MCF 10A (cell line): ENCODE results near the gene PSMD1. TPM values are rescaled to one million over a fixed set of nuclear protein-coding genes. Genes with fewer than 3 reads are reported as not detected.
A peak's percentile ranks its signal among the peaks of the same experiment; 100 is the strongest.

ENCODE experiments used
- BruUV-seq: library from RNA; stranded (reverse); fragments of 400-500 nt; replicated peaks from 2 replicates; lab custom pipeline; 2021; lab: Mats Ljungman, UMichigan
- CTCF ChIA-PET: fragments of 300-600 bp; sonication (Branson Sonifier 250); formaldehyde crosslinking; extraction: SDS; loops from one replicate; lab custom pipeline; 2021; ENCODE audit warnings: antibody characterized with exemption, inconsistent platforms; lab: Yijun Ruan, JAX
- POLR2A ChIA-PET: fragments of 300-600, 350-650 bp; sonication (Branson Sonifier 250); formaldehyde crosslinking; extraction: SDS; loops from one replicate; lab custom pipeline; 2020; ENCODE audit warnings: antibody characterized with exemption, inconsistent platforms; lab: Yijun Ruan, JAX
- DNase-seq: peaks from one replicate; pipeline ENCODE4 v3.0.0-alpha.2; 2018; ENCODE audit not compliant: unreplicated experiment
- H3K27ac Mint-ChIP-seq: one replicate; pipeline ENCODE4 v1.8.0; 2022; ENCODE audit warnings: mild to moderate bottlenecking, low read depth, mixed read lengths; ENCODE audit not compliant: unreplicated experiment
- H3K27me3 Mint-ChIP-seq: one replicate; pipeline ENCODE4 v1.8.0; 2022; ENCODE audit warnings: mixed read lengths; ENCODE audit not compliant: insufficient read depth, unreplicated experiment
- H3K36me3 Mint-ChIP-seq: one replicate; pipeline ENCODE4 v1.8.0; 2022; ENCODE audit warnings: mild to moderate bottlenecking, moderate library complexity, mixed read lengths; ENCODE audit not compliant: insufficient read depth, unreplicated experiment
- H3K4me1 Mint-ChIP-seq: one replicate; pipeline ENCODE4 v1.8.0; 2022; ENCODE audit warnings: mixed read lengths; ENCODE audit not compliant: insufficient read depth, unreplicated experiment
- H3K4me3 Mint-ChIP-seq: one replicate; pipeline ENCODE4 v1.8.0; 2022; ENCODE audit warnings: mild to moderate bottlenecking, moderate library complexity, mixed read lengths; ENCODE audit not compliant: unreplicated experiment
- H3K9me3 Mint-ChIP-seq: one replicate; pipeline ENCODE4 v1.8.0; 2022; ENCODE audit warnings: mixed read lengths; ENCODE audit not compliant: unreplicated experiment
- intact Hi-C: fragments of 100-400 bp; cut with micrococcal nuclease; formaldehyde crosslinking; loops from 2 replicates; pipeline ENCODE4 v1.14.1; 2022
- total RNA-seq: library from RNA; stranded (reverse); gene quantifications from 2 replicates; pipeline ENCODE4 v1.2.3, GENCODE V29; 2022
- TF ChIP-seq, protein P1 (sequence below): fragments of 200-600 bp; IDR thresholded peaks from one replicate; pipeline ENCODE4 v1.8.0; 2022; ENCODE audit warnings: antibody characterized with exemption, mild to moderate bottlenecking; ENCODE audit not compliant: unreplicated experiment

Gene PSMD1
- total RNA-seq, 1 experiment from 2014 or later: 88.5 TPM

DNA sequence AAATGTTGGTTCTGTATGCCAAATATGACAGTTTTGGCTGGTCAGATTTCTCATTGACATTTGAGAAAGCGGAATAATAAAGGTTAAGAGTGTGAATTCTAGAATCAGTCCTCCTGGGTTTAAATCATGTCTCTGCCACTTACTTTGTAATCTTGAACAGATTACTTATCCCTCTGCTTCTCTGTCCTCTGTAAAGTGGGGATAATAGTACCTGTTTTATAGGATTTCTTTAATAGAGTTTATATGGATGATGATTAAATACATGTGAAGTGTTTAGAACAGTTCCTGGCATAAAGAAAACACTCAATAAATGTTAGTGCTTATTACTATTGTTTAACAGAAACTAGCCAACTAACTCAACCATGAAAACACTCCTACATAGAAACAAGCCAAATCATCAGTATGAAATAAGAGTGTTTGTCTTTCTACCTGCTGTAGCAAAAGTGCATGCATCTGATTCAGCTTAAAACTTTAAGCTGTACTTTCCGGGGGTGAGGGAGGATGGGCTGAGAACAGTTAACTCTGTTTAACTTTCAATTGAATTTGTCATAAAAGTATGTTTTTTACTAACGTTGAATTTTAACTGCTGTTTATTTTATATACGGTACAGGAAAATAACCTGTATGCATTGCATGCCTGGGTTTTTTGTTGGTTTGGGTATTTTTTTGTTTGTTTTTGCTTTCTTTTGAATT is 61.4 kb downstream of the PSMD1 start:
- CTCF ChIA-PET: no interaction called here
- no TSS peak for BruUV-seq
- DNase-seq: no peak
- peak overlapping the region; percentile 31 for H3K27ac Mint-ChIP-seq
- intact Hi-C loops: no loop called here
- TF ChIP-seq, protein P1, sequence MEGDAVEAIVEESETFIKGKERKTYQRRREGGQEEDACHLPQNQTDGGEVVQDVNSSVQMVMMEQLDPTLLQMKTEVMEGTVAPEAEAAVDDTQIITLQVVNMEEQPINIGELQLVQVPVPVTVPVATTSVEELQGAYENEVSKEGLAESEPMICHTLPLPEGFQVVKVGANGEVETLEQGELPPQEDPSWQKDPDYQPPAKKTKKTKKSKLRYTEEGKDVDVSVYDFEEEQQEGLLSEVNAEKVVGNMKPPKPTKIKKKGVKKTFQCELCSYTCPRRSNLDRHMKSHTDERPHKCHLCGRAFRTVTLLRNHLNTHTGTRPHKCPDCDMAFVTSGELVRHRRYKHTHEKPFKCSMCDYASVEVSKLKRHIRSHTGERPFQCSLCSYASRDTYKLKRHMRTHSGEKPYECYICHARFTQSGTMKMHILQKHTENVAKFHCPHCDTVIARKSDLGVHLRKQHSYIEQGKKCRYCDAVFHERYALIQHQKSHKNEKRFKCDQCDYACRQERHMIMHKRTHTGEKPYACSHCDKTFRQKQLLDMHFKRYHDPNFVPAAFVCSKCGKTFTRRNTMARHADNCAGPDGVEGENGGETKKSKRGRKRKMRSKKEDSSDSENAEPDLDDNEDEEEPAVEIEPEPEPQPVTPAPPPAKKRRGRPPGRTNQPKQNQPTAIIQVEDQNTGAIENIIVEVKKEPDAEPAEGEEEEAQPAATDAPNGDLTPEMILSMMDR: no peak
- H3K4me1 Mint-ChIP-seq: no peaks in the 10 kb centered on the region
- POLR2A ChIA-PET: interaction anchor here (1.0 kb wide), 1 partner anchor 10 kb away, joined by 4 read pairs; no protein-coding TSS in a partner anchor
- no peaks in the 10 kb centered on the region for H3K9me3 Mint-ChIP-seq
- no peak overlapping the region for H3K4me3 Mint-ChIP-seq
- H3K36me3 Mint-ChIP-seq: peaks cover 25% of the 10 kb centered on the region
- H3K27me3 Mint-ChIP-seq: no peaks in the 10 kb centered on the region

DNA sequence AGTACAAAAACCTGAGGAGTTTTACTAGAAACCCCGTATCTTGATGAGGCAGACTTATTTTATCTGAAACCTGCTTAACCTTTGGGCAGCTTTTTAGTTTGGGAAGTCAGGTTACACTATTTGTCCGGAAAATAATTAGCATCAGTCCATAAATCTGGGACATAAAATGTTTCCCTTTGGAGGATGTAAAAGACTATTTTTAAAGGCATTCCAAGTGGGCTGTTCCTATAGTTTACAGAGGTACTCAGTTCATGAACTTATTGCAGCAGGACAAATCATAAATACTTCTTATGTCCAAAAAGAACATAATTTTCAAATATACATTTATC is 61.9 kb downstream of the PSMD1 start:
- H3K27ac Mint-ChIP-seq: peak overlapping the region; percentile 31
- ChIA-PET POLR2A (interaction anchor here (1.0 kb wide), 1 partner anchor 11 kb away, joined by 4 read pairs; no protein-coding TSS in a partner anchor), CTCF (no interaction called here)
- no peak for DNase-seq
- TF ChIP-seq, protein P1: no peak
- no TSS peak for BruUV-seq
- intact Hi-C loops: no loop called here
- no peaks in the 10 kb centered on the region for H3K4me1 Mint-ChIP-seq
- H3K9me3 Mint-ChIP-seq: no peaks in the 10 kb centered on the region
- peaks cover 20% of the 10 kb centered on the region for H3K36me3 Mint-ChIP-seq
- no peak overlapping the region for H3K4me3 Mint-ChIP-seq
- no peaks in the 10 kb centered on the region for H3K27me3 Mint-ChIP-seq

DNA sequence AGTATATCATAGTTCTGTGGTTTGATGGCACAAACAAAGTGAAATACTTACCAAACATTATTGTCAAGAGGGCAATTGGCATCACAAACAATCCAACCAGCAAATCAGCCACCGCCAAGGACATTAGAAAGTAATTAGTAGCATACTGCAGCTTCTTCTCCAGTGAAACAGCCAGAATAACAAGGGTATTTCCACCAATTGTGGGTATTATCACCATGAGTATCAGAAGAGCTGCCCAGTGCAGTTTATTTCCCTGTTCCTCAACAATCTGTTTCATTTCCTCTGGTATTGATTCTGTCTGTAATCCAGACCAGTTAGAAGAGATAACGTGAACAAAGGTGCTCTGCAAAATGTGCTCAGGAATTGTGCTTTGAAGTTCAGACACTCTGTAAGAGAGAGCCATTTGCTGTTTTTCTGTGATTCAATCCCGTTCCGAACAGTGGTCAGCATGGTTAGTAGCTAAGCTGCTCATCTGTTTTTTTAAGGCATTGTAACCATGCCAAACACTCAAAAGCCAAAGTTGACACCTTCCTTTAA is 66.8 kb downstream of the PSMD1 start:
- Mint-ChIP-seq H3K36me3 (peaks cover 18% of the 10 kb centered on the region), H3K27ac (no peak overlapping the region), H3K4me1 (peaks cover 5% of the 10 kb centered on the region), H3K4me3 (no peak overlapping the region), H3K9me3 (no peaks in the 10 kb centered on the region), H3K27me3 (no peaks in the 10 kb centered on the region)
- intact Hi-C loops: no loop called here
- ChIA-PET CTCF (interaction anchor here (0.6 kb wide), 1 partner anchor 394 kb away, joined by 3 read pairs; no protein-coding TSS in a partner anchor), POLR2A (interaction anchor here (2.1 kb wide), 1 partner anchor 11 kb away, joined by 11 read pairs; no protein-coding TSS in a partner anchor)
- BruUV-seq: no TSS peak
- TF ChIP-seq, protein P1: no peak
- DNase-seq: no peak

DNA sequence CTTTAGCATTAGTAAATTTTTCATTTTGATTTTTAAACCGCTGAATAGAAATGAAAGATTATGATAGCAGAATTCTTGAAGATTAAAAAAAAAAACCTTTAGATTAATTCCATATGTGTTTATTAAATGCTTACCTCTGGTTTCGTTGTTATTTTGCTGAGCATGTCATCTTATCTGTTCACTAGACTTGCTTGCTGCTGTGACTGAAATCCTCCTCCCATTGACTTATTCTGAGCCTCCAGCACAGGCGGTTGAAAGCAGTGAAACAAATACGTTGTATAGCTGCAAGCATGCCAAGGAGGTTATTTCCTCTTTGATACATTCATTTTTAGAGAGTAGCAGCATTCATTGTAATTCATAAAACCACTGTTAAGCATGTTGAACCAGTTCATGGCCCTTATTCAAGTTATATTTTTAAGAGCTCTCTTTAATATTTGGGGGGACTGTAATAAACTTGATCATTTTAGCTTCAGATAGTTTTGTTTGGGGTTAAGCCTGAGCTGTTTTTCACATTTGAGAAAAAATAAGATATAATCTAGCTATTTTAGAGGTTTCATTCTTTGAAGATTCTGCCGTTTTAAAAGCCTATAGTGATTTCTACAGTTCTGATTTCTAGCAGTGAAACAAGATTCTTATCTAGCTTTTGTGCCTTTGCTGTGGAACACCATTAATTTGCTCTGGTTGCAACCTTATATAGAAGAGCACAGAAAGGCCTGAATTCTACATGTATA is 68.3 kb downstream of the PSMD1 start, which contains the start of gene HTR2B:
Gene HTR2B, minus strand, starts transcription at position 205 of the 731 bp plus-strand sequence. CDS start 1,278 bp downstream, outside the sequence.
- Mint-ChIP-seq H3K27me3 (no peaks in the 10 kb centered on the region), H3K9me3 (no peaks in the 10 kb centered on the region), H3K27ac (no peak within 1 kb of the TSS), H3K36me3 (peaks cover 10% of the 10 kb centered on the region), H3K4me1 (peaks cover 5% of the 10 kb centered on the region), H3K4me3 (no peak within 1 kb of the TSS)
- ChIA-PET CTCF (no interaction called here), POLR2A (interaction anchor here (0.6 to 0.9 kb wide), 2 partner anchors 14 to 83 kb away, joined by 3 read pairs; no protein-coding TSS in a partner anchor)
- TF ChIP-seq, protein P1: no peak
- DNase-seq: no peak
- BruUV-seq: no TSS peak
- intact Hi-C loops: no loop called here
